ENCODE data around the gene SCN4B. TPM values are rescaled to one million over a fixed set of nuclear protein-coding genes. Genes with fewer than 3 reads are reported as not detected.

Gene SCN4B
- polyA plus RNA-seq, 1 experiment = 0.11 TPM

GRCh38 chr11:118108513-118108912 is 44.1 kb downstream of the SCN4B start:
- Histone ChIP-seq H3K27ac (ENCODE audit: low read depth, low read length) (no peak overlapping the region), H3K9me3 (ENCODE audit: control insufficient read depth, insufficient read depth, low read length) (no peaks in the 10 kb centered on the region), H3K4me3 (ENCODE audit: low read depth, low read length) (no peak overlapping the region), H3K27me3 (ENCODE audit: control insufficient read depth, insufficient read depth, low read length) (peaks cover 5% of the 10 kb centered on the region)
- DNase-seq (ENCODE audit: low read depth, low spot score) = no peak
- ChIA-PET CTCF (no interaction called here), POLR2A (no interaction called here)
- no peak for TF ChIP-seq CTCF (IDR thresholded peaks at IDR 0.05; ENCODE audit: low read depth, low read length)

- CTCF ChIA-PET = interaction anchor here (0.8 kb wide), 1 partner anchor 681 kb away, joined by 3 read pairs; no protein-coding TSS in a partner anchor
- no peak overlapping the region for H3K27ac ChIP-seq (ENCODE audit: low read depth, low read length)
Observed at GRCh38 chr11:118106789-118107335, 45.8 kb downstream of the SCN4B start.

GRCh38 chr11:118105657-118106305 is 46.8 kb downstream of the SCN4B start:
- no peak overlapping the region for H3K4me3 ChIP-seq (ENCODE audit: low read depth, low read length)
- ChIA-PET CTCF (interaction anchor here (0.8 kb wide), 1 partner anchor 679 kb away, joined by 3 read pairs; no protein-coding TSS in a partner anchor), POLR2A (no interaction called here)
- H3K27me3 ChIP-seq (ENCODE audit: control insufficient read depth, insufficient read depth, low read length) = peaks cover 3% of the 10 kb centered on the region
- H3K9me3 ChIP-seq (ENCODE audit: control insufficient read depth, insufficient read depth, low read length) = no peaks in the 10 kb centered on the region
- H3K27ac ChIP-seq (ENCODE audit: low read depth, low read length) = no peak overlapping the region
- TF ChIP-seq CTCF (IDR thresholded peaks at IDR 0.05; ENCODE audit: low read depth, low read length) = no peak
- DNase-seq (ENCODE audit: low read depth, low spot score) = no peak

More at GRCh38 chr11:118106789-118107335, 45.8 kb downstream of the SCN4B start:
- Histone ChIP-seq H3K4me3 (ENCODE audit: low read depth, low read length) (no peak overlapping the region), H3K9me3 (ENCODE audit: control insufficient read depth, insufficient read depth, low read length) (no peaks in the 10 kb centered on the region), H3K27me3 (ENCODE audit: control insufficient read depth, insufficient read depth, low read length) (peaks cover 3% of the 10 kb centered on the region)
- POLR2A ChIA-PET = no interaction called here
- DNase-seq (ENCODE audit: low read depth, low spot score) = no peak
- no peak for TF ChIP-seq CTCF (IDR thresholded peaks at IDR 0.05; ENCODE audit: low read depth, low read length)

- Histone ChIP-seq H3K27ac (ENCODE audit: low read depth, low read length) (no peak overlapping the region), H3K9me3 (ENCODE audit: control insufficient read depth, insufficient read depth, low read length) (no peaks in the 10 kb centered on the region), H3K27me3 (ENCODE audit: control insufficient read depth, insufficient read depth, low read length) (peaks cover 3% of the 10 kb centered on the region), H3K4me3 (ENCODE audit: low read depth, low read length) (no peak overlapping the region)
- no peak for TF ChIP-seq CTCF (IDR thresholded peaks at IDR 0.05; ENCODE audit: low read depth, low read length)
- DNase-seq (ENCODE audit: low read depth, low spot score) = no peak
- CTCF ChIA-PET = no interaction called here
- POLR2A ChIA-PET = no interaction called here
Observed at GRCh38 chr11:118104491-118104890, 48.1 kb downstream of the SCN4B start.

GRCh38 chr11:118102721-118103261 is 49.8 kb downstream of the SCN4B start:
- Histone ChIP-seq H3K9me3 (ENCODE audit: control insufficient read depth, insufficient read depth, low read length) (no peaks in the 10 kb centered on the region), H3K27me3 (ENCODE audit: control insufficient read depth, insufficient read depth, low read length) (no peaks in the 10 kb centered on the region), H3K27ac (ENCODE audit: low read depth, low read length) (no peak overlapping the region), H3K4me3 (ENCODE audit: low read depth, low read length) (no peak overlapping the region)
- no peak for TF ChIP-seq CTCF (IDR thresholded peaks at IDR 0.05; ENCODE audit: low read depth, low read length)
- no peak for DNase-seq (ENCODE audit: low read depth, low spot score)
- POLR2A ChIA-PET = no interaction called here
- CTCF ChIA-PET = no interaction called here

All from AG04450 (cell line).